Spinal cord (tissue), 4 donors: ENCODE data around the gene ZNF230. TPM values are rescaled to one million over a fixed set of nuclear protein-coding genes. Genes with fewer than 3 reads are reported as not detected.

Source experiments
- polyA plus RNA-seq, 2 donors: library from polyadenylated mRNA; unstranded; fragments of 120-200 nt; gene quantifications; one replicate each; pipeline ENCODE4 v1.2.1, GENCODE V29; 2013; ENCODE audit not compliant: insufficient read length in 2 of 2
- small RNA-seq: library from RNA; depleted of rRNA; stranded (forward); fragments of <200 nt; gene quantifications from one replicate; pipeline ENCODE3, GENCODE V24; 2014; ENCODE audit warnings: low replicate concordance
- total RNA-seq, 2 donors: library from RNA; depleted of rRNA in 1 of 2; stranded (reverse); fragments of 120-200 nt in 1 of 2; fragments of >200 nt in 1 of 2; gene quantifications; one replicate each; pipeline versions ENCODE4 v1.2.3 to v1.2.4, GENCODE V29; 2013 to 2014

ZNF230 gene
- total and polyA plus RNA-seq, 4 donors: 4.9 to 7.8 (median 5.8) TPM

Small RNA genes within 50 kb of the gene (small RNA-seq; reads per million reads assigned to genes)
- not detected for gene AC006213.5

Other genes with a start within 250 kb of the ZNF230 start
- gene SMG9, start 248.0 kb upstream of the ZNF230 start, total RNA-seq: 10 to 100 TPM in 1 of 2 donors, 1 to 10 TPM in 1; 9.2 to 36.6 TPM
- 100 to 1,000 TPM in 1 of 2 donors, 10 to 100 TPM in 1; 76.5 to 110 TPM for gene SMG9, start 248.0 kb upstream of the ZNF230 start, polyA plus RNA-seq
- 1 to 10 TPM in 1 of 2 donors, under 1 TPM in 1; 0.83 to 1.1 TPM for gene KCNN4, start 222.0 kb upstream of the ZNF230 start, total RNA-seq
- gene KCNN4, start 222.0 kb upstream of the ZNF230 start, polyA plus RNA-seq: under 1 TPM; 0.62 to 0.79 TPM
- 1 to 10 TPM; 2.3 to 7.1 TPM for gene LYPD5, start 200.5 kb upstream of the ZNF230 start, total RNA-seq
- 1 to 10 TPM; 7.3 to 8.5 TPM for gene LYPD5, start 200.5 kb upstream of the ZNF230 start, polyA plus RNA-seq
- gene ZNF283, start 175.6 kb upstream of the ZNF230 start, total RNA-seq: 10 to 100 TPM; 22.0 to 37.7 TPM
- gene ZNF283, start 175.6 kb upstream of the ZNF230 start, polyA plus RNA-seq: 10 to 100 TPM; 11.8 to 12.2 TPM
- 10 to 100 TPM in 1 of 2 donors, 1 to 10 TPM in 1; 8.5 to 11.6 TPM for gene ZNF404, start 119.0 kb upstream of the ZNF230 start, total RNA-seq
- gene ZNF404, start 119.0 kb upstream of the ZNF230 start, polyA plus RNA-seq: 10 to 100 TPM; 16.1 to 19.3 TPM
- 10 to 100 TPM; 20.6 to 31.6 TPM for gene ZNF45, start 67.7 kb upstream of the ZNF230 start, total RNA-seq
- gene ZNF45, start 67.7 kb upstream of the ZNF230 start, polyA plus RNA-seq: 10 to 100 TPM; 18.1 to 22.1 TPM
- gene ZNF221, start 51.7 kb upstream of the ZNF230 start, total RNA-seq: 10 to 100 TPM; 18.2 to 18.3 TPM
- gene ZNF221, start 51.7 kb upstream of the ZNF230 start, polyA plus RNA-seq: 1 to 10 TPM; 6.2 to 8.4 TPM
- gene ZNF155, start 18.8 kb upstream of the ZNF230 start, total RNA-seq: 10 to 100 TPM; 12.3 to 14.5 TPM
- 10 to 100 TPM; 10.2 to 15.0 TPM for gene ZNF155, start 18.8 kb upstream of the ZNF230 start, polyA plus RNA-seq
- 1 to 10 TPM; 9.4 to 9.9 TPM for gene ZNF222, start 22.4 kb downstream of the ZNF230 start, total RNA-seq
- 1 to 10 TPM; 9.6 to 9.9 TPM for gene ZNF222, start 22.4 kb downstream of the ZNF230 start, polyA plus RNA-seq
- 10 to 100 TPM; 11.1 to 14.4 TPM for gene ZNF223, start 49.1 kb downstream of the ZNF230 start, total RNA-seq
- 10 to 100 TPM in 1 of 2 donors, 1 to 10 TPM in 1; 9.6 to 11.8 TPM for gene ZNF223, start 49.1 kb downstream of the ZNF230 start, polyA plus RNA-seq
- 1 to 10 TPM; 6.4 to 6.8 TPM for gene ZNF284, start 69.2 kb downstream of the ZNF230 start, total RNA-seq
- gene ZNF284, start 69.2 kb downstream of the ZNF230 start, polyA plus RNA-seq: 1 to 10 TPM; 4.6 to 6.4 TPM
- 10 to 100 TPM; 36.0 to 49.9 TPM for gene ZNF224, start 91.4 kb downstream of the ZNF230 start, total RNA-seq
- gene ZNF224, start 91.4 kb downstream of the ZNF230 start, polyA plus RNA-seq: 10 to 100 TPM; 23.9 to 26.8 TPM
- gene ZNF225, start 110.4 kb downstream of the ZNF230 start, total RNA-seq: 10 to 100 TPM; 12.1 to 13.4 TPM
- gene ZNF225, start 110.4 kb downstream of the ZNF230 start, polyA plus RNA-seq: 1 to 10 TPM; 6.5 to 8.2 TPM
- gene ZNF234, start 138.6 kb downstream of the ZNF230 start, total RNA-seq: 10 to 100 TPM; 14.6 to 20.4 TPM
- 10 to 100 TPM; 12.7 to 15.5 TPM for gene ZNF234, start 138.6 kb downstream of the ZNF230 start, polyA plus RNA-seq
- 10 to 100 TPM; 35.9 to 43.0 TPM for gene ZNF226, start 162.1 kb downstream of the ZNF230 start, total RNA-seq
- 10 to 100 TPM; 26.5 to 28.6 TPM for gene ZNF226, start 162.1 kb downstream of the ZNF230 start, polyA plus RNA-seq
- 10 to 100 TPM; 33.8 to 38.5 TPM for gene ZNF227, start 209.6 kb downstream of the ZNF230 start, total RNA-seq
- 10 to 100 TPM; 23.8 to 27.3 TPM for gene ZNF227, start 209.6 kb downstream of the ZNF230 start, polyA plus RNA-seq